Brain microvascular endothelial cell (primary cell): Measurements from ENCODE around the gene KCNK18.

Experiments used
- DNase-seq: peaks from one replicate; pipeline ENCODE4 v3.0.0-alpha.2; 2020
- H3K27ac ChIP-seq: fragments of 250-450 bp; sonication (Bioruptor Pico); 2 replicates; pipeline ENCODE4 v1.5.1; 2020; ENCODE audit warnings: mild to moderate bottlenecking, moderate library complexity
- H3K27me3 ChIP-seq: fragments of 250-450 bp; sonication (Bioruptor Pico); replicated peaks from 2 replicates; pipeline ENCODE4 v1.5.1; 2020; ENCODE audit warnings: mild to moderate bottlenecking
- H3K36me3 ChIP-seq: fragments of 250-450 bp; sonication (Bioruptor Pico); replicated peaks from 2 replicates; pipeline ENCODE4 v1.5.1; 2020; ENCODE audit warnings: mild to moderate bottlenecking
- H3K4me3 ChIP-seq: 2 replicates; pipeline ENCODE4 v1.5.1; 2011; ENCODE audit warnings: low read depth, mild to moderate bottlenecking, control low read depth, low read length, moderate library complexity
- CTCF ChIP-seq: IDR thresholded peaks from 2 replicates; pipeline ENCODE4 v1.5.1; 2011; ENCODE audit warnings: low read depth, mild to moderate bottlenecking, moderate library complexity, low read length, control low read depth, inconsistent platforms; ENCODE audit errors: missing control alignments
- in situ Hi-C: cut with HindIII; loops from 2 replicates; pipeline ENCODE4 v1.10.0; 2017; ENCODE audit warnings: low sequenced_read_pairs, low pct_ligation_motif_present

KCNK18 gene

GRCh38 chr10:117164592-117165537 is 32.4 kb upstream of the KCNK18 start:
- no peak overlapping the region for H3K4me3 ChIP-seq
- peaks cover 95% of the 10 kb centered on the region for H3K27me3 ChIP-seq
- no peak for DNase-seq
- H3K27ac ChIP-seq = no peak overlapping the region
- no peaks in the 10 kb centered on the region for H3K36me3 ChIP-seq
- in situ Hi-C loops = loop anchor here (25.0 kb wide), 2 partner anchors 353 to 478 kb away; no protein-coding TSS in a partner anchor
- TF ChIP-seq CTCF = no peak

GRCh38 chr10:117165538-117166417 is 31.5 kb upstream of the KCNK18 start:
- in situ Hi-C loops = loop anchor here (25.0 kb wide), 2 partner anchors 353 to 478 kb away; no protein-coding TSS in a partner anchor
- Histone ChIP-seq H3K4me3 (no peak overlapping the region), H3K36me3 (no peaks in the 10 kb centered on the region), H3K27ac (no peak overlapping the region), H3K27me3 (peaks cover 95% of the 10 kb centered on the region)
- DNase-seq = peak; percentile 16
- peak; percentile 85 for TF ChIP-seq CTCF

- H3K4me3 ChIP-seq = no peak overlapping the region
- H3K27ac ChIP-seq = no peak overlapping the region
- no peak for DNase-seq
- peaks cover 88% of the 10 kb centered on the region for H3K27me3 ChIP-seq
- no peak for TF ChIP-seq CTCF
- H3K36me3 ChIP-seq = no peaks in the 10 kb centered on the region
- in situ Hi-C loops = loop anchor here (25.0 kb wide), 2 partner anchors 354 to 479 kb away; no protein-coding TSS in a partner anchor
Measured at GRCh38 chr10:117166418-117167345, 30.6 kb upstream of the KCNK18 start.

GRCh38 chr10:117167346-117167788 is 29.9 kb upstream of the KCNK18 start:
- peaks cover 87% of the 10 kb centered on the region for H3K27me3 ChIP-seq
- no peak overlapping the region for H3K4me3 ChIP-seq
- in situ Hi-C loops = loop anchor here (25.0 kb wide), 2 partner anchors 355 to 480 kb away; no protein-coding TSS in a partner anchor
- DNase-seq = no peak
- TF ChIP-seq CTCF = no peak
- H3K36me3 ChIP-seq = no peaks in the 10 kb centered on the region
- H3K27ac ChIP-seq = no peak overlapping the region
